HG02938 (cell line): Measurements from ENCODE around the gene TEX13D.
"Not testable (repeated sequence)": the region's sequence is repeated elsewhere in the genome, so short reads cannot be mapped to it uniquely, and the experiment has no call there.

Experiments
- ATAC-seq: cut with Tn5 transposase; IDR thresholded peaks from one replicate; pipeline ENCODE4 v1.9.1; 2021; ENCODE audit warnings: mild to moderate bottlenecking, moderate library complexity; ENCODE audit not compliant: unreplicated experiment

TEX13D gene

GRCh38 chrX:124332481-124333424 is at the start of gene TEX13D:
Gene TEX13D (plus strand): TSS chrX:124332660. CDS start chrX:124332918, 258 bp downstream.
- ATAC-seq, result no peak

- no peak for ATAC-seq
These were observed 43.0 kb upstream of the TEX13D start for GRCh38 chrX:124289443-124289842.

- no peak for ATAC-seq
These were observed 38.6 kb upstream of the TEX13D start for GRCh38 chrX:124293810-124294209.

GRCh38 chrX:124299323-124299722 is 33.1 kb upstream of the TEX13D start:
- not testable (repeated sequence) for ATAC-seq

GRCh38 chrX:124300405-124300804 is 32.1 kb upstream of the TEX13D start:
- no peak for ATAC-seq

GRCh38 chrX:124307253-124307907 is 25.1 kb upstream of the TEX13D start:
- ATAC-seq, result no peak

- no peak for ATAC-seq
These were observed 6.7 kb upstream of the TEX13D start for GRCh38 chrX:124325732-124326131.

GRCh38 chrX:124328765-124329164 is 3.7 kb upstream of the TEX13D start:
- ATAC-seq, result no peak

- no peak for ATAC-seq
These were observed 1.4 kb downstream of the TEX13D start for GRCh38 chrX:124333862-124334261.

- not testable (repeated sequence) for ATAC-seq
These were observed 2.1 kb downstream of the TEX13D start for GRCh38 chrX:124334555-124334954.

GRCh38 chrX:124335598-124335997 is 3.1 kb downstream of the TEX13D start:
- no peak for ATAC-seq

GRCh38 chrX:124337916-124338315 is 5.5 kb downstream of the TEX13D start:
- ATAC-seq, result no peak

GRCh38 chrX:124338733-124339514 is 6.5 kb downstream of the TEX13D start:
- no peak for ATAC-seq

- ATAC-seq, result no peak
These were observed 9.1 kb downstream of the TEX13D start for GRCh38 chrX:124341396-124342132.

GRCh38 chrX:124342174-124342867 is 9.9 kb downstream of the TEX13D start:
- no peak for ATAC-seq

GRCh38 chrX:124343016-124343415 is 10.6 kb downstream of the TEX13D start:
- ATAC-seq, result no peak

- ATAC-seq, result no peak
These were observed 11.8 kb downstream of the TEX13D start for GRCh38 chrX:124344246-124344645.

- ATAC-seq, result no peak
These were observed 13.8 kb downstream of the TEX13D start, which contains the start of gene SH2D1A for GRCh38 chrX:124346117-124346876. Gene SH2D1A (plus strand): TSS chrX:124346563. CDS start chrX:124346643, 80 bp downstream.

- ATAC-seq, result no peak
These were observed 14.4 kb downstream of the TEX13D start for GRCh38 chrX:124346877-124347241.
